Measurements from ENCODE around the gene SLC66A2.

GRCh38 chr18:79912994-79913831 lies 38.2 kb downstream of the SLC66A2 start:
- TF ChIP-seq GATA3 (IDR thresholded peaks at IDR 0.05; ENCODE audit: low read depth, low read length) (no peak), GATA2 (IDR thresholded peaks at IDR 0.05; ENCODE audit: low read depth, low read length) (no peak)
